Bronchial epithelial cell (primary cell): ENCODE results near the gene AGBL4. TPM values are rescaled to one million over a fixed set of nuclear protein-coding genes. Genes with fewer than 3 reads are reported as not detected.

ENCODE experiments used
- DNase-seq: peaks from one replicate; pipeline ENCODE4 v3.0.0-alpha.2; 2010; ENCODE audit warnings: low read depth
- FAIRE-seq: peaks from 2 replicates; lab custom pipeline; 2011; peaks lifted over from hg19 to GRCh38; lab: Jason Lieb, UNC
- H3K27me3 ChIP-seq: 2 replicates; pipeline ENCODE4 v1.5.1; 2011; ENCODE audit warnings: low read length; ENCODE audit not compliant: control insufficient read depth, insufficient read depth
- H3K36me3 ChIP-seq: 2 replicates; pipeline ENCODE4 v1.5.1; 2011; ENCODE audit warnings: low read length; ENCODE audit not compliant: control insufficient read depth, insufficient read depth
- H3K4me3 ChIP-seq: 2 replicates; pipeline ENCODE4 v1.5.1; 2011; ENCODE audit warnings: mild to moderate bottlenecking, low read depth, low read length, control low read depth
- total RNA-seq: library from RNA; depleted of rRNA; stranded (reverse); fragments of >200 nt; gene quantifications from 2 replicates; pipeline ENCODE4 v1.2.1, GENCODE V29; 2014
- TF ChIP-seq, protein P1 (sequence below): IDR thresholded peaks from 2 replicates; pipeline ENCODE4 v1.5.1; 2011; ENCODE audit warnings: mild to moderate bottlenecking, moderate library complexity, low read length, control low read depth, inconsistent platforms; ENCODE audit not compliant: insufficient read depth, severe bottlenecking

Gene AGBL4
- total RNA-seq, 1 donor from 2014 or later: not detected

- Histone ChIP-seq H3K27me3 (no peaks in the 10 kb centered on the region), H3K4me3 (no peak overlapping the region), H3K36me3 (no peaks in the 10 kb centered on the region)
- FAIRE-seq: no peak
- TF ChIP-seq, protein P1, sequence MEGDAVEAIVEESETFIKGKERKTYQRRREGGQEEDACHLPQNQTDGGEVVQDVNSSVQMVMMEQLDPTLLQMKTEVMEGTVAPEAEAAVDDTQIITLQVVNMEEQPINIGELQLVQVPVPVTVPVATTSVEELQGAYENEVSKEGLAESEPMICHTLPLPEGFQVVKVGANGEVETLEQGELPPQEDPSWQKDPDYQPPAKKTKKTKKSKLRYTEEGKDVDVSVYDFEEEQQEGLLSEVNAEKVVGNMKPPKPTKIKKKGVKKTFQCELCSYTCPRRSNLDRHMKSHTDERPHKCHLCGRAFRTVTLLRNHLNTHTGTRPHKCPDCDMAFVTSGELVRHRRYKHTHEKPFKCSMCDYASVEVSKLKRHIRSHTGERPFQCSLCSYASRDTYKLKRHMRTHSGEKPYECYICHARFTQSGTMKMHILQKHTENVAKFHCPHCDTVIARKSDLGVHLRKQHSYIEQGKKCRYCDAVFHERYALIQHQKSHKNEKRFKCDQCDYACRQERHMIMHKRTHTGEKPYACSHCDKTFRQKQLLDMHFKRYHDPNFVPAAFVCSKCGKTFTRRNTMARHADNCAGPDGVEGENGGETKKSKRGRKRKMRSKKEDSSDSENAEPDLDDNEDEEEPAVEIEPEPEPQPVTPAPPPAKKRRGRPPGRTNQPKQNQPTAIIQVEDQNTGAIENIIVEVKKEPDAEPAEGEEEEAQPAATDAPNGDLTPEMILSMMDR: no peak
- no peak for DNase-seq
Measured at GRCh38 chr1:49622877-49623276, 400.9 kb downstream of the AGBL4 start.

DNA sequence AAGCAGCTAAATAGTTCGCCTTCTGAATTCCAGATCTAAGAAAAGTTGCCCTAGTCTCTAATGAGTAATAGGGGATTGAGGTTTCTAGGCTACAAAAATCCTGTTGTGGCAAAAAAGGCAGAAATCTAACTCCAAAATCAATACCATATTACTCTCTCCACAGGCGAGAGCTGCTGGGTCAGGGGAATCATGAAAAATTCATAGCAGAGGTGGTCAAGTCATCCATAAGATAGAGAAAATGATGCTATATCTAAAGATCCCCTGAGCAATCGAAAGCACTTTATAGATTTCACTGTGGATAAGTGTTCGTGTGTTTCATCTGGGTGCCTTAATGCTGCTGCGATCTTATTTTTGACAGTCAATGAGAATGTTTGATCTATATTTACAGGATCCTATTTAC is 417.7 kb downstream of the AGBL4 start:
- no peak for DNase-seq
- Histone ChIP-seq H3K27me3 (no peaks in the 10 kb centered on the region), H3K4me3 (no peak overlapping the region), H3K36me3 (no peaks in the 10 kb centered on the region)
- TF ChIP-seq, protein P1: no peak
- FAIRE-seq: no peak

DNA sequence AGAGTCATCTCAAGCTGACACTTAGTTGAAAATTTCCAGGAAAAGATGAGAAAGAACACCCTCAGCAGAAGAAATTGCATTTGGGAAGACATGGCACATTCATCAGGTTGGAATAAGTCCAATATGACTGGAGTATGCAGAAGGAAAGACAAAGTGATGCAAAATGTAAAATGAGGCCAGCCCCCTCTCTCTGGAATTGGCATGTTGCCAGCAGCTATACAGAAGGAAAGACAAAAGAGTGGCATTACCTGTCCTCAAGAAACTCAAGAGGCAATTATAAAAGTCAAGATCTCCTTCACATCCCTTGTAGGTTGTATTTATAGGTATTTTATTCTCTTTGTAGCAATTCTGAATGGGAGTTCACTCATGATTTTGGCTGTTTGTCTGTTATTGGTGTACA is 426.3 kb downstream of the AGBL4 start:
- FAIRE-seq (no peak), DNase-seq (no peak)
- TF ChIP-seq, protein P1: no peak
- Histone ChIP-seq H3K36me3 (no peaks in the 10 kb centered on the region), H3K27me3 (no peaks in the 10 kb centered on the region), H3K4me3 (no peak overlapping the region)

DNA sequence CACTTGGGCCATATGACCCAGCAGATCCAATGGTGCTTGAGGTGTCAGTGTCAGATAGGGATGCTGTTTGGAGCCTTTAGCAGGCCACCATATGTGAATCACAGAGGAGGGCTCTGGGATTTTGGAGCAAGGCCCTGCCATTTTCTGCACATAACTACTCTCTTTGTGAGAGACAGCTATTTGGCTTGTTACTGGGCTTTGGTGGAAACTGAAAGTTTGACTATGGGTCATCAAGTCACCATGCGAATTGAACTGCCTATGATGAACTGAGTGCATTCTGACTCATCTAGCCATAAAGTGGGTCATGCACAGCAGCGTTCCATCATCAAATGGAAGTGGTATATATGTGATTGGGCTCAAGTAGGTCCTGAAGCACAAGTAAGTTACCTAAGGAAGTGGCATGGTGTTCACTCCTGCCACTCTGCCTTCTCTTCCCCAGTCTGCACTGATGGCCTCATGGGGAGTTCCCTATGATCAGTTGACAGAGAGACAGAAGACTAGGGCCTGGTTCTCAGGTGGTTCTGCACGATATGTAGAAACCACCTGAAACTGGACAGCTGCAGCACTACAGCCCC is 447.3 kb downstream of the AGBL4 start:
- no peaks in the 10 kb centered on the region for H3K27me3 ChIP-seq
- FAIRE-seq: no peak
- no peaks in the 10 kb centered on the region for H3K36me3 ChIP-seq
- DNase-seq: no peak
- TF ChIP-seq, protein P1: no peak
- no peak overlapping the region for H3K4me3 ChIP-seq

DNA sequence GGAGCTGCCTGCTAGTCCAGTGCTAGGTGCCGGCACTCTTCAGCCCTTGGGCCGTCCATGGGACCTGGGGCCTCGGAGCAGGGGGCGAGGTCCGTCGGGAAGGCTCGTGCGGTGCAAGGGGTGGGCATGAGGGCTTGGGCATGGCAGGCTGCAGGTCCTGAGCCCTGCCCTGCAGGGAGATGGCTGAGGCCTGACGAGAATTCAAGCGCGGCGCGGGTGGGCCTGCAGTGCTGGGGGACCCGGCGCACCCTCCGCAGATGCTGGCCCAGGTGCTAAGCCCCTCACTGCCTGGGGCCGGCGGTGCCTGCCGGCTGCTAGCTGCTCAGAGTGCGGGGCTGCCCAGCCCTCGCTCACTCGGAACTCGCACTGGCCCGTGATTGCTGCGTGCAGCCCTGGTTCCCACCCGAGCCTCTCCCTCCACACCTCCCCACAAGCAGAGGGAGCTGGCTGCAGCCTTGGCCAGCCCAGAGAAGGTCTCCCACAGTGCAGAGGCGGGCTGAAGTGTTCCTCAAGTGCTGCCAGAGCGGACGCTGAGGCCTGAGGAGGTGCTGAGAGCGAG is 467.0 kb downstream of the AGBL4 start:
- TF ChIP-seq, protein P1: no peak
- Histone ChIP-seq H3K36me3 (no peaks in the 10 kb centered on the region), H3K4me3 (no peak overlapping the region), H3K27me3 (no peaks in the 10 kb centered on the region)
- FAIRE-seq (no peak), DNase-seq (no peak)

DNA sequence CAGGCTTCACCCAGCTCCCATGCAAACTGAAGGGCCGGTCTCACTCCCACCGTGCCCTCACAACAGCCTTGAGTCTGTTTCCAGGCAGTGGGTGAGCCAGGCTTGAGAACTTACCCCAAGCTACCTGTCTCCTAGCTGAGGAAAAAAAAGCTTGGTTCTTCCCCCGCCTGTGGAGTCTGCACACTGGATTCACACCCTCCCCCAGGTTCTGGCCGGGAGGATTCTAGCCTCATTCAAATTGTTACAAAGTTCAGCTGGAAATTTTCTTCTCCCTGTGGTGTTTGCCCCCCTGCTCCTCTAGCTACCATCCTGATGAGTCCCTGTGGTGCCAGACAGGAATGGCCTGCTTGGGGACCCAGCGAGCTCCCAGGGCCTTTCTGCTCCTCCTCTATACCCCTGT is 471.7 kb downstream of the AGBL4 start:
- TF ChIP-seq, protein P1: no peak
- no peaks in the 10 kb centered on the region for H3K36me3 ChIP-seq
- no peak overlapping the region for H3K4me3 ChIP-seq
- no peak for FAIRE-seq
- no peaks in the 10 kb centered on the region for H3K27me3 ChIP-seq
- no peak for DNase-seq
